ENCODE measurements around the gene TRAPPC11. TPM values are rescaled to one million over a fixed set of nuclear protein-coding genes. Genes with fewer than 3 reads are reported as not detected.
A peak's percentile ranks its signal among the peaks of the same experiment; 100 is the strongest.
"Not testable (repeated sequence)": the region's sequence is repeated elsewhere in the genome, so short reads cannot be mapped to it uniquely, and the experiment has no call there.

Gene TRAPPC11
- total RNA-seq, 1 experiment from 2014 or later: 24.6 TPM

GRCh38 chr4:183721207-183722081, 62.4 kb downstream of the TRAPPC11 start:
- no peak for DNase-seq (ENCODE audit: low read depth)

GRCh38 chr4:183722731-183723560, 63.9 kb downstream of the TRAPPC11 start:
- DNase-seq (ENCODE audit: low read depth): peak; percentile 16

- DNase-seq (ENCODE audit: low read depth): no peak
Measured at GRCh38 chr4:183723561-183724228, 64.6 kb downstream of the TRAPPC11 start.

GRCh38 chr4:183725585-183725984, 66.5 kb downstream of the TRAPPC11 start:
- DNase-seq (ENCODE audit: low read depth): not testable (repeated sequence)

- no peak for DNase-seq (ENCODE audit: low read depth)
Measured at GRCh38 chr4:183727482-183727881, 68.4 kb downstream of the TRAPPC11 start.

- DNase-seq (ENCODE audit: low read depth): no peak
Measured at GRCh38 chr4:183728223-183729068, 69.4 kb downstream of the TRAPPC11 start.

GRCh38 chr4:183729069-183729406, 69.9 kb downstream of the TRAPPC11 start:
- no peak for DNase-seq (ENCODE audit: low read depth)

GRCh38 chr4:183729430-183730328, 70.6 kb downstream of the TRAPPC11 start:
- DNase-seq (ENCODE audit: low read depth): peak; percentile 56

- DNase-seq (ENCODE audit: low read depth): no peak
Measured at GRCh38 chr4:183732296-183732695, 73.2 kb downstream of the TRAPPC11 start.

GRCh38 chr4:183733181-183733580, 74.1 kb downstream of the TRAPPC11 start:
- DNase-seq (ENCODE audit: low read depth): no peak

- DNase-seq (ENCODE audit: low read depth): no peak
Measured at GRCh38 chr4:183738081-183738673, 79.1 kb downstream of the TRAPPC11 start.

- no peak for DNase-seq (ENCODE audit: low read depth)
Measured at GRCh38 chr4:183738961-183739360, 79.9 kb downstream of the TRAPPC11 start.

GRCh38 chr4:183746305-183747229, 87.5 kb downstream of the TRAPPC11 start:
- DNase-seq (ENCODE audit: low read depth): no peak

GRCh38 chr4:183747380-183747779, 88.3 kb downstream of the TRAPPC11 start:
- DNase-seq (ENCODE audit: low read depth): no peak

GRCh38 chr4:183747931-183748670, 89.0 kb downstream of the TRAPPC11 start:
- no peak for DNase-seq (ENCODE audit: low read depth)

- no peak for DNase-seq (ENCODE audit: low read depth)
Measured at GRCh38 chr4:183751106-183751505, 92.0 kb downstream of the TRAPPC11 start.

- DNase-seq (ENCODE audit: low read depth): no peak
Measured at GRCh38 chr4:183755596-183755995, 96.5 kb downstream of the TRAPPC11 start.

- peak; percentile 23 for DNase-seq (ENCODE audit: low read depth)
Measured at GRCh38 chr4:183757060-183757459, 98.0 kb downstream of the TRAPPC11 start.

All from M059J (cell line).